ENCODE data around the gene ZMYND15. TPM values are rescaled to one million over a fixed set of nuclear protein-coding genes. Genes with fewer than 3 reads are reported as not detected.

ZMYND15 gene
- total RNA-seq, 1 donor: 0.18 TPM

GRCh38 chr17:4782652-4783051 lies 43.0 kb downstream of the ZMYND15 start:
- TF ChIP-seq, protein P1, sequence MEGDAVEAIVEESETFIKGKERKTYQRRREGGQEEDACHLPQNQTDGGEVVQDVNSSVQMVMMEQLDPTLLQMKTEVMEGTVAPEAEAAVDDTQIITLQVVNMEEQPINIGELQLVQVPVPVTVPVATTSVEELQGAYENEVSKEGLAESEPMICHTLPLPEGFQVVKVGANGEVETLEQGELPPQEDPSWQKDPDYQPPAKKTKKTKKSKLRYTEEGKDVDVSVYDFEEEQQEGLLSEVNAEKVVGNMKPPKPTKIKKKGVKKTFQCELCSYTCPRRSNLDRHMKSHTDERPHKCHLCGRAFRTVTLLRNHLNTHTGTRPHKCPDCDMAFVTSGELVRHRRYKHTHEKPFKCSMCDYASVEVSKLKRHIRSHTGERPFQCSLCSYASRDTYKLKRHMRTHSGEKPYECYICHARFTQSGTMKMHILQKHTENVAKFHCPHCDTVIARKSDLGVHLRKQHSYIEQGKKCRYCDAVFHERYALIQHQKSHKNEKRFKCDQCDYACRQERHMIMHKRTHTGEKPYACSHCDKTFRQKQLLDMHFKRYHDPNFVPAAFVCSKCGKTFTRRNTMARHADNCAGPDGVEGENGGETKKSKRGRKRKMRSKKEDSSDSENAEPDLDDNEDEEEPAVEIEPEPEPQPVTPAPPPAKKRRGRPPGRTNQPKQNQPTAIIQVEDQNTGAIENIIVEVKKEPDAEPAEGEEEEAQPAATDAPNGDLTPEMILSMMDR (IDR thresholded peaks at IDR 0.05; ENCODE audit: insufficient read depth, low read length): no peak
- no peak for DNase-seq (ENCODE audit: low read depth)
- no peak overlapping the region for H3K4me3 ChIP-seq (ENCODE audit: low read depth, low read length)

DNA sequence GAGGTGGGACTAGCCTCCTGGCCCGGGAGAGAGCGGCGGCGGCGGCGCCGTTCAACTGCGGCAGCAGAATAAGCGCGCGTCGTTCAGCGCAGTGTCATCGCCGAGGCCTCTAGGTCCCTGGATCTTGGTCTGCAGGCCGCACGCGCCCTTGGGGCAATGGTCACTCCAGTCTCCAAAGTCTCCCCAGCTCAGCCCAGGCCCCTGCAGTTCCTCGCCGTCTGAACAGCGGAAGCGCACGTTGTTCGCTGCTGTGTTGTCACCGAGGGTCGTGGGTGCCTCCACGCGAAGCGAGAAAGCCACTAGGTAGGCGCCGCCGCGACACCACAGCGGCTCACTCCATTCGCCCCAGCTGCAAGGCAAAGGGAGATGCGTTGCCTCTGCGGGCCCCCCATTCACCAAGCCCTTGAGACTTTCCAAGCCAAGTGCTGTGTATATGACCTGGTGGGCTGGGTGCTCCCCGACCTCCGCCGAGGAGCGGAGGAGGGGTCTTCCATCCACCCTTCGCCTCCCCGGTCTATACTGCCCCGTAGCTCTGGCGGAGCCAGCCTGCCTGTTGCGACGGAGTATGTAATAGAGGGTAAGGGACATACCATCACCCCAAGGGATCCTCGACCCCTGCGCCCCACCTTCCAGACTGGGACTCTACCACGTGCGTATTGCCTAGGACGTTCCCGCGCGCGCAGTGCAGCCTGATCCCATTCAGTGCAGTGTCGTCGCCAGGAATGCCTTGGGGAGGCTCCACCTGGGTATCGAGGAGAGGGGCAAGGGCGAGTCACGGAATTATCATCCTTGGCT lies 45.9 kb downstream of the ZMYND15 start:
- peak overlapping the region; percentile 10 for H3K4me3 ChIP-seq (ENCODE audit: low read depth, low read length)

DNA sequence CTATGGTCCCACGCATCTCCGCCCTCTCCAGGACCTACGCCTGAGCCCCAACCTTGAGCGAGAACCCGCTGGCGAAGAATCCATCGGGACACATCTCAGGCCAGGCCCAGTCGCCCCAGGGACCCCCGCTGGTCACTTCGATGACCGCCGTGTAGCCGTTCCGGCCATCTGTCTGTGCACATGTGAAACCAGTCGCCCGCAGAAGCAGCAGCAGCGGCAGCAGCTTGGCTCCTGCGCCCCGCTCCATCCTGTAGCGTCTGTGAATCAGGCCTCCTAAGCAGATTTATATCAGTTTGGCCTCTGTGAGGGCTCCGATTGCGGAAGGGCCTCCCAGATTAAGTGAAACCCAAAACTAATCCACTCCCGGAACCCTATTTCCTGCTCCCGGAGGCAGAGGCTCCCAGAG lies 46.5 kb downstream of the ZMYND15 start, which contains the start of gene VMO1:
TSS of gene VMO1 (minus strand) at position 259 of the 406 bp plus-strand sequence. CDS start at position 247, 12 bp downstream.
- TF ChIP-seq, protein P1 (IDR thresholded peaks at IDR 0.05; ENCODE audit: insufficient read depth, low read length): no peak
- peak within 1 kb of the TSS; percentile 10 for H3K4me3 ChIP-seq (ENCODE audit: low read depth, low read length)
- peak; percentile 57 for DNase-seq (ENCODE audit: low read depth)

More for the DNA sequence above, 45.9 kb downstream of the ZMYND15 start:
- no peak for DNase-seq (ENCODE audit: low read depth)
- TF ChIP-seq, protein P1 (IDR thresholded peaks at IDR 0.05; ENCODE audit: insufficient read depth, low read length): no peak

DNA sequence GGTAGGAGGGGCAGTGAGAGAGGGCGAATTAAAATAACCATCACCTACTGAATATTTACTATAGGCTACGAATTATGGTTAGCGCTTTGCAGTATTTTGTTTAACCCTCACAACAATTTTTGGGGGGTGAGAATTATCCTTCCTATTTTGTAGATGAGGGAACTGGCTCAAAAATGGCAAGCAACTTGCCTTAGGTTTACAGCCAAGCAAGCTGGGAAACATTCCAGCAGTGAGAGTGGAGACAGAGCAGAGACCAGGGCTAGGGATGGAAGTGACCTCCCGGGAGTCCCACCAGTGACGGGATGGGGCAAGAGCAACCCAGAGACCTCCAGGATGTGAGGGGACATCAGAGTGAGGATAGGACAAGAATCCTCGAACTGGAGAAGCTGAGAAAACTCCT lies 46.9 kb downstream of the ZMYND15 start:
- no peak overlapping the region for H3K4me3 ChIP-seq (ENCODE audit: low read depth, low read length)
- DNase-seq (ENCODE audit: low read depth): peak; percentile 43
- TF ChIP-seq, protein P1 (IDR thresholded peaks at IDR 0.05; ENCODE audit: insufficient read depth, low read length): no peak

DNA sequence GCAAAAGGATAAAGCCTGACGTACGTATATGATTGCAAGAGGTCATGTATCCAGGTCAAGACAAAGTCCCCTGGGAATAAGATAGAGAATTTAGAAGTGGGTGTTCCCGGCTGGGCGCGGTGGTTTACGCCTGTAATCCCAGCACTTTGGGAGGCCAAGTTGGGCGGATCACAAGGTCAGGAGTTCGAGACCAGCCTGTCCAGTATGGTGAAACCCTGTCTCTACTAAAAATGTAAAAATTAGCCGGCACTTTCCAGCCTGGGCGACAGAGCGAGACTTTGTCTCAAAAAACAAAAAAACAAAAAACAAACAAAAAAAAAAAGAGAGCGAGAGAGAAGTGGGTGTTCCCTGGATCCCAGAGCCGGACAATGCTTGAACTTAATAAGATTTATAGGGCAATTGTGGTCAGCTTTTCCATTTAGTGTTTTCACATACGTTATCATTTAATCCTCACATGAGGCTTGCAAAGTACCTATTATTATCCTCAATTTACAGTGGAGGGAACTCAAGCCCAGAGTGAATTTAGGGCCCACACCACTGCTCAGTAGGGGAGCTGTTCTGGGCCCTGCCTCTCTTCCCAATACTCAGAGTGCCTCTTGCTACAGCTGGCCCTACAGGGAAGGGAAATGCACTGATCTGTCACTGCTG lies 48.6 kb downstream of the ZMYND15 start:
- H3K4me3 ChIP-seq (ENCODE audit: low read depth, low read length): no peak overlapping the region
- TF ChIP-seq, protein P1 (IDR thresholded peaks at IDR 0.05; ENCODE audit: insufficient read depth, low read length): no peak
- peak; percentile 58 for DNase-seq (ENCODE audit: low read depth)

- peak within 1 kb of the TSS; percentile 75 for H3K4me3 ChIP-seq (ENCODE audit: low read depth, low read length)
- TF ChIP-seq, protein P1 (IDR thresholded peaks at IDR 0.05; ENCODE audit: insufficient read depth, low read length): no peak
- DNase-seq (ENCODE audit: low read depth): no peak
Measured at GRCh38 chr17:4788807-4789700, 49.4 kb downstream of the ZMYND15 start, which contains the start of gene GLTPD2. GLTPD2 (plus strand) TSS chr17:4788964; CDS start chr17:4789012, 48 bp downstream.

Measured in fibroblast of the aortic adventitia (primary cell).